ENCODE measurements around the gene KCNMB3. TPM values are rescaled to one million over a fixed set of nuclear protein-coding genes. Genes with fewer than 3 reads are reported as not detected.

Gene KCNMB3
- total RNA-seq (2.2 and 2.6 TPM in 2 replicates), polyA plus RNA-seq (3.2 and 3.5 TPM in 2 replicates)

- H3K4me1 ChIP-seq (ENCODE audit: insufficient read depth): peaks cover 5% of the 10 kb centered on the region
- H3K4me3 ChIP-seq: no peak within 1 kb of the TSS
- no peaks in the 10 kb centered on the region for H3K27me3 ChIP-seq
- H2AFZ ChIP-seq: no peak within 1 kb of the TSS
- WGBS (ENCODE audit: low lambda C conversion rate, missing lambda C conversion rate): 70% methylated on average over 6 of the region's 6 CpGs
- TF ChIP-seq CTCF (IDR thresholded peaks at IDR 0.05; ENCODE audit: poor library complexity) (no peak), EZH2 (IDR thresholded peaks at IDR 0.05; ENCODE audit: borderline replicate concordance) (no peak), EZH2phosphoT487 (IDR thresholded peaks at IDR 0.05; ENCODE audit: low read depth, severe bottlenecking, unreplicated experiment) (no peak)
- no peaks in the 10 kb centered on the region for H3K36me3 ChIP-seq (replicated peaks; ENCODE audit: insufficient read depth, low read depth)
- H3K9me3 ChIP-seq (ENCODE audit: low read depth): no peaks in the 10 kb centered on the region
- H3K9me2 ChIP-seq (replicated peaks; ENCODE audit: insufficient read depth): no peaks in the 10 kb centered on the region
- peak within 1 kb of the TSS; percentile 68 for H3K27ac ChIP-seq
- no peaks in the 10 kb centered on the region for H3K79me2 ChIP-seq
- no peaks in the 10 kb centered on the region for H4K20me1 ChIP-seq (ENCODE audit: insufficient read depth, poor library complexity, severe bottlenecking)
- DNase-seq (ENCODE audit: low spot score): no peak
- peak within 1 kb of the TSS; percentile 39 for H3K4me2 ChIP-seq
Measured at GRCh38 chr3:179250803-179251476, at the start of gene KCNMB3. KCNMB3 (minus strand) TSS chr3:179251114; CDS start chr3:179250990, 124 bp downstream.

- no peak for DNase-seq (ENCODE audit: low spot score)
- Histone ChIP-seq H3K9me2 (replicated peaks; ENCODE audit: insufficient read depth) (no peaks in the 10 kb centered on the region), H3K79me2 (no peaks in the 10 kb centered on the region), H3K27me3 (no peaks in the 10 kb centered on the region), H3K27ac (no peak overlapping the region), H3K4me3 (no peak overlapping the region), H4K20me1 (ENCODE audit: insufficient read depth, poor library complexity, severe bottlenecking) (no peaks in the 10 kb centered on the region), H3K4me1 (ENCODE audit: insufficient read depth) (no peaks in the 10 kb centered on the region), H3K36me3 (replicated peaks; ENCODE audit: insufficient read depth, low read depth) (no peaks in the 10 kb centered on the region), H3K4me2 (no peak overlapping the region), H3K9me3 (ENCODE audit: low read depth) (no peaks in the 10 kb centered on the region), H2AFZ (no peak overlapping the region)
- 88% methylated on average over 5 of the region's 5 CpGs for WGBS (ENCODE audit: low lambda C conversion rate, missing lambda C conversion rate)
- TF ChIP-seq CTCF (IDR thresholded peaks at IDR 0.05; ENCODE audit: poor library complexity): no peak
- TF ChIP-seq EZH2phosphoT487 (IDR thresholded peaks at IDR 0.05; ENCODE audit: low read depth, severe bottlenecking, unreplicated experiment): no peak
- TF ChIP-seq EZH2 (IDR thresholded peaks at IDR 0.05; ENCODE audit: borderline replicate concordance): no peak
Measured at GRCh38 chr3:179299999-179300613, 49.2 kb upstream of the KCNMB3 start.

GRCh38 chr3:179299316-179299715 is 48.4 kb upstream of the KCNMB3 start:
- Histone ChIP-seq H2AFZ (no peak overlapping the region), H3K4me3 (no peak overlapping the region), H3K4me1 (ENCODE audit: insufficient read depth) (no peaks in the 10 kb centered on the region), H3K36me3 (replicated peaks; ENCODE audit: insufficient read depth, low read depth) (no peaks in the 10 kb centered on the region), H3K27ac (no peak overlapping the region), H4K20me1 (ENCODE audit: insufficient read depth, poor library complexity, severe bottlenecking) (no peaks in the 10 kb centered on the region), H3K9me2 (replicated peaks; ENCODE audit: insufficient read depth) (no peaks in the 10 kb centered on the region), H3K79me2 (no peaks in the 10 kb centered on the region), H3K27me3 (no peaks in the 10 kb centered on the region), H3K9me3 (ENCODE audit: low read depth) (no peaks in the 10 kb centered on the region), H3K4me2 (no peak overlapping the region)
- DNase-seq (ENCODE audit: low spot score): no peak
- WGBS (ENCODE audit: low lambda C conversion rate, missing lambda C conversion rate): 98% methylated on average over 2 of the region's 2 CpGs
- TF ChIP-seq CTCF (IDR thresholded peaks at IDR 0.05; ENCODE audit: poor library complexity) (no peak), EZH2phosphoT487 (IDR thresholded peaks at IDR 0.05; ENCODE audit: low read depth, severe bottlenecking, unreplicated experiment) (no peak), EZH2 (IDR thresholded peaks at IDR 0.05; ENCODE audit: borderline replicate concordance) (no peak)

All from hepatocyte (in vitro differentiated cells).